T follicular helper cell (primary cell): ENCODE data around the gene IFNA7.
"Not testable (repeated sequence)": the region's sequence is repeated elsewhere in the genome, so short reads cannot be mapped to it uniquely, and the experiment has no call there.

Experiments
- DNase-seq: peaks from one replicate; pipeline ENCODE4 v3.0.0-alpha.2; 2020; ENCODE audit warnings: low read depth
- total RNA-seq, 2 experiments: gene quantifications; one replicate each; lab custom pipeline; 2026; lab: John Stamatoyannopoulos, UW

Gene IFNA7
- 0 reads per million in 2 experiments for total RNA-seq

GRCh38 chr9:21202105-21202504 is at the start of gene IFNA7:
IFNA7 (minus strand) TSS chr9:21202205; CDS start chr9:21202165, 40 bp downstream.
- DNase-seq = not testable (repeated sequence)

GRCh38 chr9:21251638-21252037 is 49.6 kb upstream of the IFNA7 start:
- no peak for DNase-seq

GRCh38 chr9:21251190-21251589 is 49.2 kb upstream of the IFNA7 start:
- no peak for DNase-seq

GRCh38 chr9:21244836-21245235 is 42.8 kb upstream of the IFNA7 start:
- DNase-seq = no peak

- DNase-seq = no peak
These were observed 37.9 kb upstream of the IFNA7 start, which contains the start of gene IFNA14 for GRCh38 chr9:21239911-21240310. IFNA14 (minus strand) TSS chr9:21240005; CDS start chr9:21239935, 70 bp downstream.

GRCh38 chr9:21236360-21236714 is 34.3 kb upstream of the IFNA7 start:
- DNase-seq = not testable (repeated sequence)

GRCh38 chr9:21235468-21236359 is 33.7 kb upstream of the IFNA7 start:
- not testable (repeated sequence) for DNase-seq

GRCh38 chr9:21234153-21234687 is 32.2 kb upstream of the IFNA7 start:
- DNase-seq = no peak

- DNase-seq = no peak
These were observed 31.3 kb upstream of the IFNA7 start for GRCh38 chr9:21233258-21233657.

GRCh38 chr9:21228122-21228521 is 26.1 kb upstream of the IFNA7 start, which contains the start of gene IFNA17:
IFNA17 (minus strand) TSS chr9:21228222; CDS start chr9:21228173, 49 bp downstream.
- no peak for DNase-seq

GRCh38 chr9:21217211-21217610 is 15.2 kb upstream of the IFNA7 start, which contains the start of gene IFNA16:
IFNA16 (minus strand) TSS chr9:21217311; CDS start chr9:21217305, 6 bp downstream.
- DNase-seq = not testable (repeated sequence)

- DNase-seq = not testable (repeated sequence)
These were observed 11.7 kb upstream of the IFNA7 start for GRCh38 chr9:21213411-21214326.

- DNase-seq = not testable (repeated sequence)
These were observed 10.2 kb upstream of the IFNA7 start for GRCh38 chr9:21212160-21212559.

GRCh38 chr9:21210782-21211181 is 8.8 kb upstream of the IFNA7 start:
- DNase-seq = not testable (repeated sequence)

GRCh38 chr9:21210311-21210710 is 8.3 kb upstream of the IFNA7 start:
- no peak for DNase-seq

- not testable (repeated sequence) for DNase-seq
These were observed 5.0 kb upstream of the IFNA7 start, which contains the start of gene IFNA10 for GRCh38 chr9:21207043-21207442. IFNA10 (minus strand) TSS chr9:21207143; CDS start chr9:21207097, 46 bp downstream.

- no peak for DNase-seq
These were observed 3.2 kb upstream of the IFNA7 start for GRCh38 chr9:21205204-21205603.

- peak; percentile 15 for DNase-seq
These were observed 6.9 kb downstream of the IFNA7 start for GRCh38 chr9:21194867-21195776.

GRCh38 chr9:21187487-21187886 is 14.5 kb downstream of the IFNA7 start, which contains the start of gene IFNA4:
IFNA4 (minus strand) TSS chr9:21187587; CDS start chr9:21187531, 56 bp downstream.
- DNase-seq = not testable (repeated sequence)
